CD4-positive, alpha-beta T cell treated with Interferon alpha-2 for 1 hour (primary cell): ENCODE measurements around the gene IQGAP3.

Experiments used
- DNase-seq, 2 donors: peaks; one replicate each; pipeline ENCODE4 v3.0.0-alpha.2; 2020 to 2022

Gene IQGAP3

GRCh38 chr1:156539818-156540355, 32.5 kb downstream of the IQGAP3 start:
- DNase-seq, result no peak

GRCh38 chr1:156538711-156539440, 33.5 kb downstream of the IQGAP3 start:
- DNase-seq, result no peak

GRCh38 chr1:156537027-156537426, 35.3 kb downstream of the IQGAP3 start:
- DNase-seq, result no peak

- no peak for DNase-seq
Measured at GRCh38 chr1:156534424-156535060, 37.8 kb downstream of the IQGAP3 start.

- no peak for DNase-seq
Measured at GRCh38 chr1:156533568-156534220, 38.7 kb downstream of the IQGAP3 start.

GRCh38 chr1:156532374-156532773, 40.0 kb downstream of the IQGAP3 start:
- no peak for DNase-seq

GRCh38 chr1:156530006-156530405, 42.4 kb downstream of the IQGAP3 start:
- no peak for DNase-seq

GRCh38 chr1:156528875-156529425, 43.4 kb downstream of the IQGAP3 start:
- DNase-seq, result no peak

- DNase-seq, result no peak
Measured at GRCh38 chr1:156528231-156528630, 44.1 kb downstream of the IQGAP3 start.

GRCh38 chr1:156527584-156527983, 44.8 kb downstream of the IQGAP3 start:
- no peak for DNase-seq

- no peak for DNase-seq
Measured at GRCh38 chr1:156525856-156526489, 46.4 kb downstream of the IQGAP3 start.

- peak in 1 of 2 donors; percentile 8 for DNase-seq
Measured at GRCh38 chr1:156525071-156525501, 47.3 kb downstream of the IQGAP3 start.

- peak in 1 of 2 donors; percentile 37 for DNase-seq
Measured at GRCh38 chr1:156524481-156524869, 47.9 kb downstream of the IQGAP3 start.

GRCh38 chr1:156523801-156524480, 48.4 kb downstream of the IQGAP3 start:
- DNase-seq, result no peak

- no peak for DNase-seq
Measured at GRCh38 chr1:156522443-156522970, 49.9 kb downstream of the IQGAP3 start.

- no peak for DNase-seq
Measured at GRCh38 chr1:156517748-156518147, 54.6 kb downstream of the IQGAP3 start.

- no peak for DNase-seq
Measured at GRCh38 chr1:156516821-156517220, 55.5 kb downstream of the IQGAP3 start.

GRCh38 chr1:156515956-156516355, 56.4 kb downstream of the IQGAP3 start:
- no peak for DNase-seq

GRCh38 chr1:156513185-156513584, 59.2 kb downstream of the IQGAP3 start:
- DNase-seq, result no peak

GRCh38 chr1:156511644-156512043, 60.7 kb downstream of the IQGAP3 start:
- DNase-seq, result no peak

- DNase-seq, result no peak
Measured at GRCh38 chr1:156510709-156511108, 61.7 kb downstream of the IQGAP3 start.

- DNase-seq, result no peak
Measured at GRCh38 chr1:156509424-156510034, 62.8 kb downstream of the IQGAP3 start.
